H1 (cell line): ENCODE results near the gene PPM1N. TPM values are rescaled to one million over a fixed set of nuclear protein-coding genes. Genes with fewer than 3 reads are reported as not detected.

Source experiments
- EGR1 ChIP-seq: IDR thresholded peaks from 2 replicates; pipeline ENCODE4 v1.6.1; 2011; ENCODE audit warnings: low read depth, low read length, borderline replicate concordance
- SIN3A ChIP-seq, 2 experiments: IDR thresholded peaks in 1 of 2; conservative IDR thresholded peaks in 1 of 2; 2 replicates each; pipeline ENCODE4 v1.6.1; 2011 to 2012; ENCODE audit warnings: low read length in 2 of 2, improper control_type of control experiment in 1 of 2, low read depth in 1 of 2, mild to moderate bottlenecking in 1 of 2
- TAF1 ChIP-seq: IDR thresholded peaks from 2 replicates; pipeline ENCODE4 v1.6.1; 2011; ENCODE audit warnings: mild to moderate bottlenecking, low read depth, low read length
- polyA plus RNA-seq, 7 experiments: library from polyadenylated mRNA; depleted of rRNA in 3 of 7; stranded (reverse) in 5 of 7; unstranded in 2 of 7; fragments of >200 nt in 5 of 7; fragments of 200-250 nt in 2 of 7; gene quantifications; 1 replicate in 5 of 7; 2 replicates in 1 of 7; 4 replicates in 1 of 7; pipeline versions ENCODE4 v1.2.1 to v1.2.3, GENCODE V29; 2011 to 2013; ENCODE audit warnings: missing spikeins in 2 of 7, mixed read lengths in 2 of 7
- total RNA-seq: library from RNA; stranded (reverse); fragmentation: NEBNext Ultra II Directional; extraction: Animal tissue kit (Norgen Biotek cat#: 25700); gene quantifications from 2 replicates; pipeline ENCODE4 v1.2.1, GENCODE V29; 2021

Gene PPM1N
- total and polyA plus RNA-seq, 2 of the 8 experiments (the other 6 are each of a cell fraction or from before 2014, with no cell fraction given), result 12.2 to 14.4 TPM

DNA sequence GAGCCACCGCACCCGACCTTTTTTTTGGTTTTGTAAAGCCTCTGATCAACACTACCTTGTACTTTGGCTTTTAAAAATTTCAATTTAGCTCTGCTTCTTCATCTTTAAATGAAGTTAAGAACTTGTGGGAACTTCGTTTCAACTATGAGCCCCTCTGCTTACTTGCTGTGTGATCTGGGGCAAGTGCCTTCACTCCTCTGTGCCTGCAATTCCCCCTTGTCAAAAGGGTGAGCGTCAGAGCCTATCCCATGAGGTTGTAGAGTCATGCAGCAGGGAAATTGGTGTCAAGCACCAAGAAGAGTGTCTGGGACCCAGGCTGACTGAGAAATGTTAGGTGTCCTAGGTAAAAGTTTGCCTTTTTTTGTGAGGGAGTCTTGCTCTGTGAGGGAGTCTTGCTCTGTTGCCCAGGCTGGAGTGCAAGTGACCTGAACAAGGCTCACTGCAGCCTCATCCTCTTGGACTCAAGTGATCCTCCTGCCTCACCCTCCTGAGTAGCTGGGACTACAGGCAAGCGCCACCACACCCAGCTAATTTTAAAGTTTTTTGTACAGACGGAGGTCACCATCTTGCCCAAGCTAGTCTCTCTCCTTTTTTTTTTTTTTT is 14.7 kb downstream of the PPM1N start (continued):
- no peak for TF ChIP-seq TAF1
- no peak for TF ChIP-seq EGR1
- no peak for TF ChIP-seq SIN3A (conservative IDR thresholded peaks at IDR 0.05 in 1 of 2, IDR thresholded peaks at IDR 0.05 in 1 of 2; ENCODE audit: low read depth in 1 of 2, low read length in 2 of 2)
